OCI-LY1 (cell line): ENCODE results near the gene LSP1.
"Not testable (repeated sequence)": the region's sequence is repeated elsewhere in the genome, so short reads cannot be mapped to it uniquely, and the experiment has no call there.

ENCODE experiments used
- H2AFZ ChIP-seq: fragments of 200-600 bp; sonication (generic), shearing (Covaris generic); 2 replicates; pipeline ENCODE4 v1.6.0; 2014; ENCODE audit warnings: antibody characterized with exemption, mild to moderate bottlenecking, low read length
- H3F3A ChIP-seq: fragments of 200-600 bp; sonication (generic), shearing (Covaris generic); 2 replicates; pipeline ENCODE4 v1.6.0; 2014; ENCODE audit warnings: mild to moderate bottlenecking, antibody characterized with exemption, low read length, moderate library complexity; ENCODE audit not compliant: insufficient read depth
- H3K27ac ChIP-seq: fragments of 200-600 bp; sonication (generic); 2 replicates; pipeline ENCODE4 v1.5.1; 2014; ENCODE audit warnings: low read length, mixed run types, mild to moderate bottlenecking, low read depth; ENCODE audit not compliant: poor library complexity, severe bottlenecking
- H3K27me3 ChIP-seq: fragments of 200-600 bp; sonication (generic); 2 replicates; pipeline ENCODE4 v1.6.0; 2014; ENCODE audit warnings: antibody characterized with exemption, mild to moderate bottlenecking, low read length, moderate library complexity; ENCODE audit not compliant: insufficient read depth
- H3K36me3 ChIP-seq: fragments of 200-600 bp; sonication (generic); 2 replicates; pipeline ENCODE4 v1.6.1; 2014; ENCODE audit warnings: mild to moderate bottlenecking, antibody characterized with exemption, low read length, moderate library complexity, mixed read lengths; ENCODE audit not compliant: insufficient read depth
- H3K4me1 ChIP-seq: fragments of 200-600 bp; sonication (generic); 2 replicates; pipeline ENCODE4 v1.5.1; 2014; ENCODE audit warnings: mild to moderate bottlenecking, low read length, moderate library complexity; ENCODE audit not compliant: insufficient read depth, severe bottlenecking
- H3K4me2 ChIP-seq: fragments of 200-600 bp; sonication (generic), shearing (Covaris generic); 2 replicates; pipeline ENCODE4 v1.6.1; 2014; ENCODE audit warnings: low read length
- H3K4me3 ChIP-seq: fragments of 200-600 bp; sonication (generic); 2 replicates; pipeline ENCODE4 v1.5.1; 2014; ENCODE audit warnings: low read length, low read depth, mild to moderate bottlenecking, mixed read lengths; ENCODE audit not compliant: poor library complexity, severe bottlenecking
- H3K79me2 ChIP-seq: fragments of 200-600 bp; shearing (Covaris generic); 2 replicates; pipeline ENCODE4 v1.6.1; 2016; ENCODE audit warnings: mixed run types, low read length, mixed read lengths; ENCODE audit not compliant: insufficient read depth
- H3K9ac ChIP-seq: fragments of 200-600 bp; sonication (generic), shearing (Covaris generic); 2 replicates; pipeline ENCODE4 v1.6.1; 2014; ENCODE audit warnings: mild to moderate bottlenecking, low read length, mixed read lengths
- H3K9me2 ChIP-seq: fragments of 200-600 bp; sonication (generic), shearing (Covaris generic); 2 replicates; pipeline ENCODE4 v1.6.1; 2014; ENCODE audit warnings: low read depth, mild to moderate bottlenecking, low read length, mixed read lengths
- H3K9me3 ChIP-seq: fragments of 200-600 bp; shearing (Covaris generic); 2 replicates; pipeline ENCODE4 v1.6.1; 2014; ENCODE audit warnings: low read length, mixed read lengths
- H4K20me1 ChIP-seq: fragments of 200-600 bp; sonication (generic), shearing (Covaris generic); 2 replicates; pipeline ENCODE4 v1.6.0; 2016; ENCODE audit warnings: mild to moderate bottlenecking, low read length; ENCODE audit not compliant: insufficient read depth
- CTCF ChIP-seq: fragments of 200-600 bp; sonication (generic), shearing (Covaris generic); IDR thresholded peaks from 2 replicates; pipeline ENCODE4 v1.5.1; 2017; ENCODE audit warnings: mild to moderate bottlenecking, antibody characterized with exemption, low read length, moderate library complexity, mixed read lengths
- EZH2 ChIP-seq: fragments of 200-600 bp; sonication (generic), shearing (Covaris generic); IDR thresholded peaks from 2 replicates; pipeline ENCODE4 v1.8.0; 2017; ENCODE audit warnings: borderline replicate concordance, mixed run types, mild to moderate bottlenecking, antibody characterized with exemption, low read length, moderate library complexity, mixed read lengths

Gene LSP1

GRCh38 chr11:1873048-1873812, 20.3 kb downstream of the LSP1 start:
- Histone ChIP-seq H3K27ac (no peak overlapping the region), H3K9me2 (no peaks in the 10 kb centered on the region), H3K4me1 (peaks cover 26% of the 10 kb centered on the region), H2AFZ (no peak overlapping the region), H3K9ac (no peak overlapping the region), H3K4me3 (no peak overlapping the region), H3K79me2 (no peaks in the 10 kb centered on the region), H3F3A (no peaks in the 10 kb centered on the region), H3K36me3 (no peaks in the 10 kb centered on the region), H3K4me2 (no peak overlapping the region), H3K27me3 (no peaks in the 10 kb centered on the region), H3K9me3 (no peaks in the 10 kb centered on the region), H4K20me1 (no peaks in the 10 kb centered on the region)
- TF ChIP-seq EZH2 (no peak), CTCF (no peak)

GRCh38 chr11:1873813-1874150, 20.9 kb downstream of the LSP1 start:
- H3K9me3 ChIP-seq, H3K27me3 ChIP-seq, H3F3A ChIP-seq, H3K27ac ChIP-seq, H3K79me2 ChIP-seq, H3K9ac ChIP-seq, H3K36me3 ChIP-seq, H2AFZ ChIP-seq, H4K20me1 ChIP-seq, H3K4me3 ChIP-seq, H3K4me2 ChIP-seq, H3K9me2 ChIP-seq: not testable (repeated sequence)
- peaks cover 21% of the 10 kb centered on the region for H3K4me1 ChIP-seq

GRCh38 chr11:1874441-1875092, 21.7 kb downstream of the LSP1 start:
- H3K79me2 ChIP-seq, H3K27ac ChIP-seq, H2AFZ ChIP-seq, H3K9me3 ChIP-seq, H3K9ac ChIP-seq, H3K36me3 ChIP-seq, H4K20me1 ChIP-seq, H3K9me2 ChIP-seq, H3K4me2 ChIP-seq, H3K27me3 ChIP-seq, H3K4me3 ChIP-seq, H3F3A ChIP-seq: not testable (repeated sequence)
- peaks cover 13% of the 10 kb centered on the region for H3K4me1 ChIP-seq

GRCh38 chr11:1875093-1875850, 22.4 kb downstream of the LSP1 start:
- H3K27me3 ChIP-seq, result no peaks in the 10 kb centered on the region

GRCh38 chr11:1875851-1876301, 23.0 kb downstream of the LSP1 start:
- H3K9ac ChIP-seq, H3K27ac ChIP-seq, H3K9me2 ChIP-seq, H3K4me1 ChIP-seq, H3F3A ChIP-seq, H3K79me2 ChIP-seq, H4K20me1 ChIP-seq, H2AFZ ChIP-seq, H3K27me3 ChIP-seq, H3K4me3 ChIP-seq, H3K36me3 ChIP-seq, H3K4me2 ChIP-seq, H3K9me3 ChIP-seq: not testable (repeated sequence)

More at GRCh38 chr11:1875093-1875850, 22.4 kb downstream of the LSP1 start:
- Histone ChIP-seq H3K4me2 (no peak overlapping the region), H3K36me3 (no peaks in the 10 kb centered on the region), H3K79me2 (no peaks in the 10 kb centered on the region), H3F3A (no peaks in the 10 kb centered on the region), H4K20me1 (no peaks in the 10 kb centered on the region), H3K4me3 (no peak overlapping the region), H3K9ac (no peak overlapping the region), H3K9me3 (no peaks in the 10 kb centered on the region), H3K9me2 (no peaks in the 10 kb centered on the region), H2AFZ (no peak overlapping the region), H3K27ac (no peak overlapping the region), H3K4me1 (peaks cover 8% of the 10 kb centered on the region)
- no peak for TF ChIP-seq EZH2
- TF ChIP-seq CTCF, result no peak
